ENCODE measurements around the gene SEPTIN12.

- no peak for TF ChIP-seq POLR2A (IDR thresholded peaks at IDR 0.05; ENCODE audit: low read length)
- TF ChIP-seq GATA1 (IDR thresholded peaks at IDR 0.05; ENCODE audit: low read depth, low read length), result no peak
Observed at GRCh38 chr16:4748682-4749411, 39.3 kb downstream of the SEPTIN12 start.

All from erythroblast (primary cell).